ENCODE results near the gene SEZ6.

- TF ChIP-seq CTCF (conservative IDR thresholded peaks at IDR 0.05), result no peak
- TF ChIP-seq EZH2 (IDR thresholded peaks at IDR 0.05; ENCODE audit: low read depth), result no peak
Measured at GRCh38 chr17:29042679-29043538, 37.1 kb upstream of the SEZ6 start, which contains the start of gene PIPOX.

Measured in PC-9 (cell line).